Astrocyte (in vitro differentiated cells and primary cell): ENCODE measurements around the gene ZBTB7B. TPM values are rescaled to one million over a fixed set of nuclear protein-coding genes. Genes with fewer than 3 reads are reported as not detected.

Experiments
- DNase-seq: peaks from one replicate; pipeline ENCODE4 v3.0.0-alpha.2; 2010; ENCODE audit warnings: low read depth
- FAIRE-seq: peaks from 2 replicates; lab custom pipeline; 2011; peaks lifted over from hg19 to GRCh38; lab: Jason Lieb, UNC
- H2AFZ ChIP-seq: 2 replicates; pipeline ENCODE4 v1.6.0; 2012; ENCODE audit warnings: low read depth, low read length, inconsistent platforms
- H3K27ac ChIP-seq: 2 replicates; pipeline ENCODE4 v1.5.1; 2011; ENCODE audit warnings: low read depth, low read length, inconsistent platforms
- H3K27me3 ChIP-seq: 2 replicates; pipeline ENCODE4 v1.6.0; 2011; ENCODE audit warnings: low read length, inconsistent platforms; ENCODE audit not compliant: insufficient read depth
- H3K36me3 ChIP-seq: 2 replicates; pipeline ENCODE4 v1.5.1; 2011; ENCODE audit warnings: low read length, inconsistent platforms; ENCODE audit not compliant: insufficient read depth
- H3K4me1 ChIP-seq: 2 replicates; pipeline ENCODE4 v1.5.1; 2011; ENCODE audit warnings: low read length, inconsistent platforms; ENCODE audit not compliant: insufficient read depth
- H3K4me2 ChIP-seq: 2 replicates; pipeline ENCODE4 v1.6.0; 2012; ENCODE audit warnings: low read length, inconsistent platforms
- H3K4me3 ChIP-seq: 2 replicates; pipeline ENCODE4 v1.5.1; 2011; ENCODE audit warnings: low read depth, mild to moderate bottlenecking, low read length, inconsistent platforms; ENCODE audit not compliant: insufficient read depth
- H3K79me2 ChIP-seq: 2 replicates; pipeline ENCODE4 v1.6.0; 2012; ENCODE audit warnings: mild to moderate bottlenecking, low read length, inconsistent platforms; ENCODE audit not compliant: insufficient read depth
- H3K9ac ChIP-seq: 2 replicates; pipeline ENCODE4 v1.6.0; 2012; ENCODE audit warnings: mild to moderate bottlenecking, low read length, inconsistent platforms
- H3K9me3 ChIP-seq: 2 replicates; pipeline ENCODE4 v1.5.1; 2012; ENCODE audit warnings: low read depth, mild to moderate bottlenecking, low read length, inconsistent platforms; ENCODE audit not compliant: insufficient read depth
- H4K20me1 ChIP-seq: 2 replicates; pipeline ENCODE4 v1.6.0; 2012; ENCODE audit warnings: low read length, inconsistent platforms; ENCODE audit not compliant: insufficient read depth
- H3K27ac Mint-ChIP-seq: one replicate; pipeline ENCODE4 v1.8.0; 2021; ENCODE audit warnings: mild to moderate bottlenecking, mixed read lengths; ENCODE audit not compliant: unreplicated experiment
- H3K27me3 Mint-ChIP-seq: one replicate; pipeline ENCODE4 v1.8.0; 2021; ENCODE audit warnings: low read depth, mixed read lengths; ENCODE audit not compliant: unreplicated experiment
- H3K36me3 Mint-ChIP-seq: one replicate; pipeline ENCODE4 v1.8.0; 2021; ENCODE audit warnings: low read depth, mixed read lengths; ENCODE audit not compliant: unreplicated experiment
- H3K4me1 Mint-ChIP-seq: one replicate; pipeline ENCODE4 v1.8.0; 2021; ENCODE audit warnings: low read depth, mixed read lengths; ENCODE audit not compliant: unreplicated experiment
- H3K4me3 Mint-ChIP-seq: one replicate; pipeline ENCODE4 v1.8.0; 2021; ENCODE audit warnings: mild to moderate bottlenecking, moderate library complexity, mixed read lengths; ENCODE audit not compliant: unreplicated experiment
- H3K9me3 Mint-ChIP-seq: one replicate; pipeline ENCODE4 v1.8.0; 2021; ENCODE audit warnings: mild to moderate bottlenecking, mixed read lengths; ENCODE audit not compliant: unreplicated experiment
- CTCF ChIP-seq: IDR thresholded peaks from 2 replicates; pipeline ENCODE4 v1.5.1; 2011; ENCODE audit warnings: low read depth, mild to moderate bottlenecking, inconsistent platforms, low read length, moderate library complexity; ENCODE audit not compliant: insufficient read depth
- EZH2 ChIP-seq: IDR thresholded peaks from 2 replicates; pipeline ENCODE4 v1.6.1; 2012; ENCODE audit warnings: mild to moderate bottlenecking, low read length, inconsistent platforms; ENCODE audit not compliant: insufficient read depth
- total RNA-seq: library from RNA; stranded (reverse); gene quantifications from 2 replicates; pipeline ENCODE4 v1.2.1, GENCODE V29; 2021

ZBTB7B gene
- total RNA-seq, 1 donor from 2014 or later, result 46.1 TPM

- H4K20me1 ChIP-seq, result peaks cover 6% of the 10 kb centered on the region
- peaks cover 20% of the 10 kb centered on the region for H3K4me1 Mint-ChIP-seq
- H3K36me3 Mint-ChIP-seq, result peaks cover 11% of the 10 kb centered on the region
- TF ChIP-seq EZH2 (no peak), CTCF (no peak)
- H3K27ac Mint-ChIP-seq, result no peak overlapping the region
- peak overlapping the region; percentile 70 for H3K4me3 ChIP-seq
- no peak for DNase-seq
- peak overlapping the region; percentile 72 for H3K9ac ChIP-seq
- no peaks in the 10 kb centered on the region for H3K36me3 ChIP-seq
- H2AFZ ChIP-seq, result peak overlapping the region; percentile 93
- peak overlapping the region; percentile 93 for H3K4me2 ChIP-seq
- peaks cover 22% of the 10 kb centered on the region for H3K4me1 ChIP-seq
- H3K27me3 Mint-ChIP-seq, result no peaks in the 10 kb centered on the region
- H3K27ac ChIP-seq, result no peak overlapping the region
- no peaks in the 10 kb centered on the region for H3K79me2 ChIP-seq
- H3K9me3 Mint-ChIP-seq, result no peaks in the 10 kb centered on the region
- no peaks in the 10 kb centered on the region for H3K9me3 ChIP-seq
- peak overlapping the region; percentile 79 for H3K4me3 Mint-ChIP-seq
- no peaks in the 10 kb centered on the region for H3K27me3 ChIP-seq
- no peak for FAIRE-seq
Measured at GRCh38 chr1:155051777-155052398, 49.3 kb downstream of the ZBTB7B start.

- Mint-ChIP-seq H3K4me1 (peaks cover 20% of the 10 kb centered on the region), H3K36me3 (peaks cover 11% of the 10 kb centered on the region), H3K4me3 (peak overlapping the region; percentile 79), H3K27me3 (no peaks in the 10 kb centered on the region), H3K27ac (no peak overlapping the region), H3K9me3 (no peaks in the 10 kb centered on the region)
- peak; percentile 17 for TF ChIP-seq CTCF
- no peak for TF ChIP-seq EZH2
- H4K20me1 ChIP-seq, result peaks cover 6% of the 10 kb centered on the region
- no peaks in the 10 kb centered on the region for H3K27me3 ChIP-seq
- H3K36me3 ChIP-seq, result no peaks in the 10 kb centered on the region
- peaks cover 22% of the 10 kb centered on the region for H3K4me1 ChIP-seq
- no peaks in the 10 kb centered on the region for H3K9me3 ChIP-seq
- FAIRE-seq (no peak), DNase-seq (no peak)
- H2AFZ ChIP-seq, result peak overlapping the region; percentile 93
- peak overlapping the region; percentile 93 for H3K4me2 ChIP-seq
- no peak overlapping the region for H3K27ac ChIP-seq
- H3K9ac ChIP-seq, result peak overlapping the region; percentile 72
- peak overlapping the region; percentile 70 for H3K4me3 ChIP-seq
- H3K79me2 ChIP-seq, result no peaks in the 10 kb centered on the region
Measured at GRCh38 chr1:155052439-155053395, 50.1 kb downstream of the ZBTB7B start.
